Activated naive CD4-positive, alpha-beta T cell treated with anti-CD3 and anti-CD28 coated beads, Interleukin-2, amount 50 U/mL, for 72 hours (primary cell): ENCODE results near the gene PLCB1. TPM values are rescaled to one million over a fixed set of nuclear protein-coding genes. Genes with fewer than 3 reads are reported as not detected.

ENCODE experiments used
- ATAC-seq, 2 donors: fragments of 150-1000 bp; cut with Tn5 transposase; 2 replicates each; pipeline ENCODE4 v1.10.0; 2021; ENCODE audit warnings: mild to moderate bottlenecking in 2 of 2, moderate library complexity in 2 of 2
- DNase-seq, 2 donors: peaks; one replicate each; pipeline ENCODE4 v3.0.0; 2021 to 2022; ENCODE audit warnings: low spot score in 2 of 2
- H3K27ac Mint-ChIP-seq, 2 donors: one replicate each; pipeline ENCODE4 v1.8.0; 2022; ENCODE audit warnings: mild to moderate bottlenecking in 2 of 2, mixed read lengths in 2 of 2
- H3K36me3 Mint-ChIP-seq, 2 donors: one replicate each; pipeline ENCODE4 v1.8.0; 2022; ENCODE audit warnings: mixed read lengths in 2 of 2
- H3K9me3 Mint-ChIP-seq, 2 donors: one replicate each; pipeline ENCODE4 v1.8.0; 2022; ENCODE audit warnings: mixed read lengths in 2 of 2
- total RNA-seq, 2 donors: library from RNA; stranded (reverse); gene quantifications; one replicate each; pipeline ENCODE4 v1.2.3, GENCODE V29; 2022

The PLCB1 gene
- total RNA-seq, 2 donors from 2014 or later = 0.56 to 2.1 TPM

DNA sequence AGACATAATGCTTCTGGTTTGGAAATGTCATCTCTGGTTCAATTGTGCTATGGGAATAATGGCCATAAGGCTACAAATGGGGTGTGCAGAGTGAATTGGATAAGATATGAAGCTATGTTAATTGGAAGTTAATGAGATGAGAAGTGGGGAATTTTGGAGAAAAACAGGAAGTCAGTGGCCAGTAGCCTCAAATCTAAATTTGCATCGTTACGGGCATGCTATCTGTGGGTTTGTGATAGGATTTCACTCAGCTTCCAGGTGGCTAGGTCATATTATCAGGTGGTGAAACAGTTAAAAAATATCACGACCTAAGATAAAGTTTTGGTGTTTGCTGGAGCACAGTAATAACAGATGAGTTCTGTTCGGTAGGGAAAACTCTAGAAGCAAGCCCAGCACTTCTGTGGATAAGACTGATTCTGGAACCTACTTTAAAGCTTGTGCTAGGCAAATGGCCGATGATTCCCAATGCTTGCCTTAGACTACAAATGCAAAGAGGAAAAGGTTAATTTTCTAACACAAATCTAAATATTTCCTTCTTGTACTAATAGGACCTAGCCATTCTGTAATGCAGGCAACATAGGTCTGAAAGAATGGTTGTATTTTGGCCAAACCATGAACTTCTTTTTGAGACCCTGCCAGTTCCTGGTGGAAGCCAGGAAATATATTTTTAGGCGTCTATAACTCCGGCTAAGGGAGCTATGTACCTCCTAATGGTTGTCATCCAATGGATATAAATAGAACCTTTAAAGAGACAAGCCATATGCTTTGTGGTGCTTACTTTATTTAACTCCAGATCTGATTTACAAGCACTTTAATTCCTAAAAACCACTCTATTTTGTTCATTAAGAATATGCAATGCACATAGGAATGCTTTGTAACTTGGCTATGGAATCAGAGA lies 111.0 kb downstream of the PLCB1 start:
- Mint-ChIP-seq H3K9me3 (no peaks in the 10 kb centered on the region), H3K27ac (no peak overlapping the region), H3K36me3 (no peaks in the 10 kb centered on the region)
- ATAC-seq = no peak
- DNase-seq = no peak

DNA sequence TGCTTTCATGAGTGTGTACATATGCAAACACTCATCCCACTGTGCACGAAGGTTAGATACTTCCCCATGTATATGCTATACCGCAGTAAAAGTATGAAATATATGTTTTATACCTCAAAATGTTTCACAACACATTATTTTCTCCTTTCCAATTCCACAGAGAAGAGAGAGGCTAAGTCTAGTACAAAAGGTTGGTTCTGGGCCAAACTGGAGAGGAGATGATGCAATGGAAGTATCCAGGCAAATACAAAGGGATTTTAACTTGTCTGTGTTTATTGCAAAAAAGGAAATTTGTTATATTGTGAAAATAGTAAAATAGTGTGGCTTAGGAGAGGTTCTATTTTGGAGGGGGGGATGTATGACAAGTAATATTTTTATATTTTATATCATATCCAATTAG lies 112.6 kb downstream of the PLCB1 start:
- ATAC-seq (no peak), DNase-seq (no peak)
- no peaks in the 10 kb centered on the region for H3K9me3 Mint-ChIP-seq
- no peak overlapping the region for H3K27ac Mint-ChIP-seq
- H3K36me3 Mint-ChIP-seq = no peaks in the 10 kb centered on the region

DNA sequence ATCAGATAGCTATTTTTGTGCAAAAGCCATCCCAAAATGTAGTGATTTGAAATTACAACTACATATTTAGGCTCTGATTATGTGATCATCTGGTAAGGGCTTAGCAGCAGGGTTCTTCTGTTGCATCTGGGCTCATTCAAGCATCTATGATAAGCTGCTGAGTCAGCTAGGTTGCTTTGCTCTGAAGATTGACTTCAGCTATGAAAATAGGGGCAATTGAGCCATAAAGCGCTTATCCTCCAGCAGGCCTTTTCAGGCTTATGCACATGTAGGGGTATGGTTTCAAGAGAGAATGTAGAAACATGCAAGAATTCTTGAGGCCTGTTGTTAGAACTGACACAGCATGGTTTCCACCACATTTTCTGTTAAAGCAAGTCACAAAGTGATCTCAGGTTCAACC lies 114.1 kb downstream of the PLCB1 start:
- no peak overlapping the region for H3K27ac Mint-ChIP-seq
- no peaks in the 10 kb centered on the region for H3K9me3 Mint-ChIP-seq
- no peak for ATAC-seq
- DNase-seq = no peak
- H3K36me3 Mint-ChIP-seq = no peaks in the 10 kb centered on the region

DNA sequence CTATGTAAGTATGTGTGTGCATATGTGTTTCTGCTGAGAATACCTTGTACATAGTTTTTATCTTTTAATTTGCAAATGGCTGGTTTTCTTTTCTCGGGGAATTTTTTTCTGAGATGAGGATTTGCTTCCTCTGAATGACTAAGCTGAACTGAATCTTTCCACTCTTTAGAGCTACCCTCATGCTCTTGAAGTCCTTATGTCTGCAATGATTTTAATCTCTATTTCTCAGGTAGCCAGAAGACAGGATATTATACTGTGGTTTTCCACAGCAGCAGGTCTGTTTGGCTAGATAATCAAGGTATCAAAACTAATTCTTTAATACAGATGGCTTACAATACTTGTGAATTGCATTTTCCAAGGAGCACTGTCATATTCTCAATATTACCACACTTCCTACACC lies 114.7 kb downstream of the PLCB1 start:
- Mint-ChIP-seq H3K27ac (no peak overlapping the region), H3K9me3 (no peaks in the 10 kb centered on the region), H3K36me3 (no peaks in the 10 kb centered on the region)
- ATAC-seq (no peak), DNase-seq (no peak)

DNA sequence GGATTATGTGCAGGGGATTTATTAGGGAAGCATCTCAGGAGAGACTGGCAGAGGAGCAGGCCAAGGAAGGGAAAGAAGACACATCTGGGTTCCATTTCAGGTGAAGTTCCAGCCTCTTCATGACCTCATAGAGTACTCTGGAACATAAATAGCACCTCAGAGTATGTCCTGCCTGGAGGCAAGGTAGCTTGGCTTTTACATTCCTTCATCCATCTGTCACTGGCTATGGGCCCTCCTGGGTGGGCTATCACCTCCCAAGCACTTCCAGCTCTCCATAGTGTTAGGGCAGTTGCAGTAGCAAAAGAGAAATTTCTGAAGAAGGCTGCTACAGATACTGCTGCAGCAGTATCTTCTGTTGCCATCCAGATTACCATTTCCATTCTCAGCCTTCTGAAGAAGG lies 116.0 kb downstream of the PLCB1 start:
- Mint-ChIP-seq H3K27ac (no peak overlapping the region), H3K9me3 (no peaks in the 10 kb centered on the region), H3K36me3 (no peaks in the 10 kb centered on the region)
- ATAC-seq (no peak), DNase-seq (no peak)

DNA sequence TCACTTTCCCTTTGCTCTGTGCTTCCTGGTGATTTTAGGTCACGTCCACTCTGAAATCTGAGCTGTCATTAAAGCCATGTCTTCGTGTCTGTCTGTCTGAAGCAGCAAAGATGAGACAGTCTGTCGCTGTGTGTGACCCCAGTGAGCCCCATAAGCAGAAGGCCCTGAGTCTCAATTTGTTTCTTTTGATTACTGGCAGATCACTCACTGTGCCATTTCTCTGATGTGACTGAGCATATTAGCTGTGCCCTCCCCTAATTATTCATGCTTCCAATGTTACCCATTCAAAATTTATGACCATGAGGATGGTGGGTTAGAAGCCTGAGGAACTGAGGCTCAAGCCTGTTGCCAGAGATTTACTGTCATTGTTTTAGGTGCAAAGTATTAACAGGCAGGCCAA lies 117.6 kb downstream of the PLCB1 start:
- ATAC-seq = no peak
- no peak for DNase-seq
- H3K9me3 Mint-ChIP-seq = no peaks in the 10 kb centered on the region
- no peak overlapping the region for H3K27ac Mint-ChIP-seq
- no peaks in the 10 kb centered on the region for H3K36me3 Mint-ChIP-seq

DNA sequence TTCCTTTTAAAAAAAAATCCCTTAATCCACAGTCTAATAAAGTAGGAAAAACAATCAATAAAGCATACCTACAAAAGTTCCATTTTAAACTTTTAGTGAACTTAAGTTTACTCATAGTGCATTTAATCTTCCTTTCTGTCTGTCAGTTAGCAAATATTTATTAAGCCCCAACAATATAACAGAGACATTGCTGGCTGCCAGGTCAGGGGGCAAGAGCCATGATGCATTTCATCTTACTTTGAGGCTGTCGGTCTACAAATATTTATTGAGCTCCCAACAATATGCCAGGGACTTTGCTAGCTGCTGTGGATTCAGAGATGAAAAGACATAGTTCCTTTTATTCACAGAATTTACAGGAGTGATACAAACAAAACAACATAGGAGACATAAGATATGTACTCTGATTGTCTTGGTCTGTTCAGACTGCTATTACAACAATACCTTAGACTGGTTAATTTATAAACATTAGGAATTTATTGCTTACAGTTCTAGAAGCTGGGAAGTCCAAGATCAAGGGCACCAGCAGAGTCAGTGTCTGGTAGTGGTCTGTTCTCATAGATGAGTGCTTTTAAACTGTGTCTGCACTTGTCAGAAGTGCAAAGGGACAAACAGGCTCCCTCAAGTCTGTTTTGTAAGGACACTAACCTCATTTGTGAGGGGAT lies 118.6 kb downstream of the PLCB1 start:
- H3K9me3 Mint-ChIP-seq = no peaks in the 10 kb centered on the region
- ATAC-seq (no peak), DNase-seq (no peak)
- H3K36me3 Mint-ChIP-seq = no peaks in the 10 kb centered on the region
- no peak overlapping the region for H3K27ac Mint-ChIP-seq

DNA sequence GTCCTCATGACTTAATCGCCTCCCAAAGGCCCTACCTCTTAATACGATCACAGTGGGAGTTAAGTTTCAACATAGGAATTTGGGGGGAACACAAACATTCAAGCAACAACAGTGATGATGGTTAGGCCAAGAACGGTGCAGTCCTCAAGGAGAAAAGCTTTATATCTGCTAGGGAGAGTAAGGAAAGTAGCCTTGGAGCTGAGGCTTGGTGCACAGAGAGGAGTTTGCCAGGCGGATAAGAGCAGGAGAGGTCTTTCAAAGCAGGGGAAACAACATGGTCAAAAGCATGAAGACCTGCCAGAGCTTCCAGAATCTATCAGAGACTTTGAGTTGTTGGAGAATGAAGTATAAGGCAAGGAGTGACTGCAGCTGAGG lies 119.1 kb downstream of the PLCB1 start:
- ATAC-seq (no peak), DNase-seq (no peak)
- Mint-ChIP-seq H3K36me3 (no peaks in the 10 kb centered on the region), H3K9me3 (no peaks in the 10 kb centered on the region), H3K27ac (no peak overlapping the region)

DNA sequence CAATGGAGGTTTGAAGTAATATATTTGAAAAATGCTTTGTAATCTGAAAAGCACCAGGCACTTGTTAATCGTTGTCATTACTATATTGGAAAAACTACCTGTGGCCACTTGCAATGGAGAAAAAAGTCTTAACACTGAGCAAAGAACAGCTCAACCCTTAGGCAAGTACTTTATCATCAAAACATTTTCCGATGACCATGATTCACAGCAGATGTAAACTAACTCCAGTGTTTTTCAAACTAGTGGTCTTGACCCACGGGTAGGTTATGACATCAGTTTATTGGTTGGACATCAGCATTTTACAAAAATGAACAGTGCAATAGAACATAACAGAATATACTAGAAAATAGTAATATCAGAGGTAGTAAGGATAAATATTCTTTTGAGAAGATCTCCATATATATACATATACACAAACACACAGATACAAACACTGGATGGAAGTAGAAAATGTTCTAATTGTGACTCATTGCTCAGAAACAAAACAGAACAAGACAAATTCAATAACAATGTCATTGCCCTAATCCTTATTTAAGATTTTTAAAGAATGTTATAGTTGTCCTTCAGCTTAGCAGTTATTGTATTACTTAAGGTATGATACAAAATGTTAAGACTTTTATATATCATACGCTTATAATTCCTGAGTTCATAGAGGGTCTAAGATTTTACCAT lies 123.0 kb downstream of the PLCB1 start:
- no peak for DNase-seq
- no peak overlapping the region for H3K27ac Mint-ChIP-seq
- H3K36me3 Mint-ChIP-seq = no peaks in the 10 kb centered on the region
- ATAC-seq = no peak
- H3K9me3 Mint-ChIP-seq = no peaks in the 10 kb centered on the region

DNA sequence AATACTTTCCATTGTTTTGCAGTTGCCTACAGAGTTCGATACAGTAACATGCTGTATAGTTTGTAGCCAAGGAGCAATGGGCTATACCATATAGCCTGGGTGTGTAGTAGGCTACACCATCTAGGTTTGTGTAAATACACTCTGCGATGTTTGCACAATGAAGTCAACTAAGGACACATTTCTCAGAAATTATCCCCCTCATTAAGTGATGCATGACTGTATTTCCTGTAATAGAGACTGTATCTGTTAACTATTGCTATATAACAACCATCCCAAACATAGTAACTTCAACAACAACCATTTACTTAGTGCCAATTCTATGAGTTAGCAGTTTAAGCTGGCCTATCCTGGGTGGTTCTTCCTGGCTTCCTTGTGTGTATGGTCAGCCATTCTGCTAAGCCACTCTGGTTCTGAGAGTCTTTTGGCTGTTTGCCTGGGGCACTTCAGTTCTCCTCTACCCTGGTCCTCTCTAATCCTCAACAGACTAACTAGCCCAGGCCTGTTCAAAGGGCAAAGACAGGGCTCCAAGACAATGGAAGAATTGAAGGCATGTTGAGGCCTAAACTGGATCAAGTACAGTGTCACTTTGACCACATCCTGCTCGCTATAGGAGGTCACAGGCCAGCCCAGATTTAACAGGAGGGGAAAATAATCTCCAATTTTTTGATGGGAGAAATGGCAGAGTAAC lies 124.0 kb downstream of the PLCB1 start:
- no peak for DNase-seq
- Mint-ChIP-seq H3K9me3 (no peaks in the 10 kb centered on the region), H3K36me3 (no peaks in the 10 kb centered on the region)

DNA sequence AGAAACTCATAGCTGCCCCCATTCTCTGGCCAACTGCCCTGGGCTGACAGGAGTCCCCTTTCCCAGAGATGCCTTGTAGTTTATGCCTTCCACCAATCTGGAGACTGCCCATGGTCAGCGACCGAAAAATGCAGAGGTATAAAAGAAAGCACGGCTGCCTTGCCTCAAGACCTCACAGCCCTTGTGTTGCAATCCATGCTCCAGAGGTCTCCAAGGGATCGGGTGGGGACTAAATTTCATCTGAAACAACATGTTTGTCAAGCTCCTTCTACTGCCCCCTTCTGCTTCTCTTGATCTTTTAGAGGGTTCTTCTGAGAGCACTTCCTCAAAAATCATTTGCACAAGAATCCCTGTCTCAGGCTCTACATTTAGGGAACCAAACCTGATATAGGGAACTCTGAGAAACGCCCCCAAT lies 128.8 kb downstream of the PLCB1 start:
- Mint-ChIP-seq H3K36me3 (no peaks in the 10 kb centered on the region), H3K9me3 (no peaks in the 10 kb centered on the region)
- no peak for DNase-seq

More for the DNA sequence above, 124.0 kb downstream of the PLCB1 start:
- no peak for ATAC-seq
- no peak overlapping the region for H3K27ac Mint-ChIP-seq

DNA sequence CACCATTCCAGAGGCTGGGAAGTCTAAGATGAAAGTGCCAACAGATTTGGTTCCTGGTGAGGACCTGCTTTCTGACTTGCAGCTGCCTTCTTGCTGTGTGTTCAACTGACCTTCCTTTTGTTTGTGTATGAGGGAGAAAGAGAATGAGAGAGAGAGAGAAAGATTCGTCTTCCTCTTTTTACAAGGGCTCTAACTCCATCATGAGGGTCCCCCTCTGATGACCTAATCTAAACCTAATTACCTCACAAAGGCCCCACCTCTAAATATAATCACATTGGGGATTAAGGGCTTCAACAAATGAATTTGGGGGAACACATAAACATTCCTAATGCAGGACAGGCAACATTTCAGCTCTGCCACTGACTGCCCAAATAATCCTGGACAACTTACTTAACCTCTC lies 130.7 kb downstream of the PLCB1 start:
- no peak for ATAC-seq

More for the DNA sequence above, 128.8 kb downstream of the PLCB1 start:
- no peak overlapping the region for H3K27ac Mint-ChIP-seq
- no peak for ATAC-seq

DNA sequence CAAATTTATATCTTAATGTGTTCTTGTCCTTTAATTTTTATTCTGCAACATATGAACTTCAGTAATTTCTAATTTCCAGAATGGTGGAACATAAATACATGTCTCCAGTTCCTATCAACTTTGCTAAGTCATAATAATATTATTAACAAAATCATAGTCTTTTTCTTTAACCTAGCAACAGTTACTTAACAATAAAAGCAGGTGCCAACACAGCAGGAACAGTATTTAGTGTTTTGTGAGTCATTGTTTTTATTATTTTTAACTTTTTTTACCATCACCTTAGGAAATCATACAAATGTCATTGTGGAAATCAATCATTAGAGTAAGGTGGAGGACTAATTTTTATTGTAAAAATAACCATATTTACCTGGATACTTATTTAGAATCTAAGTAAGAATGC lies 133.5 kb downstream of the PLCB1 start:
- ATAC-seq (no peak), DNase-seq (no peak)
- Mint-ChIP-seq H3K9me3 (peaks cover 0 to 4% of the 10 kb centered on the region in 2 donors), H3K36me3 (no peaks in the 10 kb centered on the region), H3K27ac (no peak overlapping the region)

More for the DNA sequence above, 130.7 kb downstream of the PLCB1 start:
- H3K9me3 Mint-ChIP-seq = no peaks in the 10 kb centered on the region
- H3K36me3 Mint-ChIP-seq = no peaks in the 10 kb centered on the region
- DNase-seq = no peak
- no peak overlapping the region for H3K27ac Mint-ChIP-seq

DNA sequence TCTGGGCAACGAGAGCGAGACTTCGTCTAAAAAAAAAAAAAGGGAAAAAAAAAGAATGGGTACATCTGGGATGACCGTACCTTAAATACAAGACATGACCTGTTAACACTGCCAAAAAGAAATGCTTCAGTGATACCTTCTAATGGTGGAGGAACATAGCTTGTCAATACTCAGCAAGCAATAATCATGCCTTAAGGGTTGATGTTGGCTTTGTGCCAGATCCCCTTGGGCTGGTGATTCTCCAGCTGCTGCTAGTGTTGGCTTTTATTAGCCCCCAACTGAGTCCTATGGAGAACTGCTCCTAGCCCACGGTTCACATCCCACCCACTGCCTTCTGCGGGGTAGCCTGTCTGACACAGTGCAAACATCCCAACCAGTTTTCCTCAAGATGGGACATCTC lies 134.9 kb downstream of the PLCB1 start:
- peaks cover 0 to 4% of the 10 kb centered on the region in 2 donors for H3K9me3 Mint-ChIP-seq
- no peak overlapping the region for H3K27ac Mint-ChIP-seq
- no peaks in the 10 kb centered on the region for H3K36me3 Mint-ChIP-seq
- ATAC-seq = no peak
- no peak for DNase-seq

DNA sequence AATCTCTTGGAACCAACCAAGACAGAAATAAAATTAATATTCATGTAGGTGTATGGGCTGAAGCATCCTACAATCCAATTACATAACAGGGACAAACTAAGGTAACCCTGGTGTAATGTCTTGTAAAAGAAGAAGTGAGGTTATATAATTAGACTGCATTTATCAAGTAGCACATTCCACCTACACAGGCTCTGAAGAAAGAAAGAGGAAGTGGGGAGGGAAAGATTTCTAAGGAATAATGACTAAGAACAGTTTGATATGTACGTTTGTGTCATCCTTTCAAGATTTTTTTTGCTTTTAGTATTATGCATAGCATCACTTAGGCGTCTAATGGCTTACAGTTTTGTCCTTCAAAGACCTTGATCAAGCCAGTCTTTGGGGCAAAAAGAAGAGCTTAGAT lies 139.7 kb downstream of the PLCB1 start:
- Mint-ChIP-seq H3K36me3 (no peaks in the 10 kb centered on the region), H3K9me3 (peaks cover 0 to 4% of the 10 kb centered on the region in 2 donors), H3K27ac (no peak overlapping the region)
- DNase-seq = no peak
- ATAC-seq = no peak

DNA sequence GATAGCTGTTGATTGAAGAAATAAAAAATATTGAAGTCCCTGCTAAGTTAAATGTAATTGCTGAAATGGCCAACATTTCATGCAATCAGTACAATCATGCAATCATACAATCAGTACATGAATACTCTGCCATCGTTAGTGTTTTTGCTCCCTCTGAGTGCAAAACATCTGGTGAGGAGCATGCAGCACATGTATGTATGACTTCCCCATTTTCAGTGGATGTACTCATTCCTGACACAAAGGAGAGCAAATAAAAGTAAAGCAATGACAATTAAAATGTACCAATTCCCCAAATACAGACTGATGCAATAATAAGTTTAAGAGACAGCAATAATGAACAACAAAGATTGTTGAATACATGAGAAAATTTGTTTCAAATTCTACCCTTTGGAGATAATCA lies 140.7 kb downstream of the PLCB1 start:
- Mint-ChIP-seq H3K36me3 (no peaks in the 10 kb centered on the region), H3K9me3 (peaks cover 0 to 4% of the 10 kb centered on the region in 2 donors), H3K27ac (no peak overlapping the region)
- DNase-seq (no peak), ATAC-seq (no peak)

DNA sequence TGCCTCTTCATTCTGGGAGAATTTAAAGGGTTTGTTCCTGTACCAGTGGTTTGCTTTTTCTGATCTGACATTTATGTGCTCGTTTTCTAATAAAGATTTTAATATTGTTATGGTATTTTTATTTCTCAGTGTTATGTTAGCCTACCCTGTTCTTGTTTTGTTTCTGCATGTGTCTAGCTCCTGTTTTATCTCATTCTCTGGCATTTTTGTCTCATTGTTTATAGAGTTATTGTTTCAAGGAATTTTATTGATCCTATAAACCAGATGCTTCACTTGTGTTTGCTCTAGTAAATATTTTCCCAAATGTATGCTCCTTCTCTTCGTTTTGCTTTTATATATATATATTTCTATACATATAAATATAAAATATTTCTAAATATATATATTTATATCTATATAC lies 152.8 kb downstream of the PLCB1 start:
- H3K9me3 Mint-ChIP-seq = no peaks in the 10 kb centered on the region
- no peaks in the 10 kb centered on the region for H3K36me3 Mint-ChIP-seq
- DNase-seq = no peak
- H3K27ac Mint-ChIP-seq = peak overlapping the region in 1 of 2 donors; percentile 3
- ATAC-seq = no peak
